ENCODE results near the gene ZRANB1.

GRCh38 chr10:125024497-125025234 is 82.7 kb downstream of the ZRANB1 start:
- TF ChIP-seq OSR1 (CRISPR knock-in tag; IDR thresholded peaks at IDR 0.05) (no peak), ZNF8 (CRISPR knock-in tag; IDR thresholded peaks at IDR 0.05) (no peak), GLIS3 (CRISPR knock-in tag; IDR thresholded peaks at IDR 0.05) (no peak)

All from SK-N-SH treated with all-trans-retinoic acid at 6 μM for 48 hours (cell line).